Sigmoid colon (tissue), 4 donors: ENCODE data around the gene CENPE.

Experiments
- EP300 ChIP-seq, 4 donors: sonication (generic); formaldehyde crosslinking; IDR thresholded peaks; one replicate each; pipeline ENCODE4 v1.6.1; 2017; ENCODE audit warnings: antibody characterized with exemption in 4 of 4
- POLR2AphosphoS5 ChIP-seq, 4 donors: sonication (generic); formaldehyde crosslinking; IDR thresholded peaks; one replicate each; pipeline ENCODE4 v1.6.1; 2017; ENCODE audit warnings: antibody characterized with exemption in 4 of 4

- TF ChIP-seq EP300 (IDR thresholded peaks at IDR 0.05) (no peak), POLR2AphosphoS5 (IDR thresholded peaks at IDR 0.05) (no peak)
These were observed 108.7 kb downstream of the CENPE start for GRCh38 chr4:103089481-103089880.
